HPDE6-E6E7 (cell line): ENCODE measurements around the gene LRRN4CL.
"Not testable (repeated sequence)": the region's sequence is repeated elsewhere in the genome, so short reads cannot be mapped to it uniquely, and the experiment has no call there.

Source experiments
- DNase-seq: peaks from one replicate; pipeline ENCODE4 v3.0.0; 2011; ENCODE audit warnings: missing footprints; ENCODE audit errors: extremely low spot score

LRRN4CL gene

DNA sequence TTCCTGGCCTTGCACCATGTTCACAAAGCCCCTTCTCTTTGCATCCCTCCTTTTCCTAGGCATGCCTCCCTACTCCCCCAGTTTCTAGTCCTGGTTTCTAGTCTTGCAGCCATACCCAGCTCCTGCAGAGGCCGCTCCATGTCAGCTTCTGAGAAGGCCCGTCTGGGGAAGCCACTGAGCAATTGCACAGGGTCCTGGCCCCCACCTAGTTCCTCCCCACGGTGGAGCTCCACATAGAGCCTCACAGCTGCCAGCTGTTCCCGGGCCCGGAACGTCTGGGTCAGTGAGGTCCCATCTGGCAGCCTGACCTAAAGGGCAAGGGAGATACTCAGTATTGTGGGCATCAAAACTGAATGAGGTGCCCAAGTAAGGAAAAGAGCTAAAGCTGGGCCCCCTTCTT lies 12.6 kb downstream of the LRRN4CL start:
- DNase-seq, result no peak

DNA sequence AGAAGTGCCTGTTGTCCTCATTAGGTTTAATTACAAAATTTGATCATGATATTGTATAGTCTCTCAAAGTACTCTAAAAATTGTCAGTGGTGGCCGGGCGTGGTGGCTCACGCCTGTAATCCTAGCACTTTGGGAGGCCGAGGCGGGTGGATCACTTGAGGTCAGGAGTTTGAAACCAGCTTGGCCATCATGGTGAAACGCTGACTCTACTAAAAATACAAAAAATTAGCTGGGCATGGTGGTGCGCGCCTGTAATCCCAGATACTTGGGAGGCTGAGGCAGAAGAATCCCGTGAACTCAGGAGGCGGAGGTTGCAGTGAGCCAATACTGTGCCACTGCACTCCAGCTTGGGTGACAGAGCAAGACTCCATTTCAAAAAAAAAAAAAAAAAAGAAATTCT lies 13.9 kb downstream of the LRRN4CL start:
- DNase-seq, result not testable (repeated sequence)

DNA sequence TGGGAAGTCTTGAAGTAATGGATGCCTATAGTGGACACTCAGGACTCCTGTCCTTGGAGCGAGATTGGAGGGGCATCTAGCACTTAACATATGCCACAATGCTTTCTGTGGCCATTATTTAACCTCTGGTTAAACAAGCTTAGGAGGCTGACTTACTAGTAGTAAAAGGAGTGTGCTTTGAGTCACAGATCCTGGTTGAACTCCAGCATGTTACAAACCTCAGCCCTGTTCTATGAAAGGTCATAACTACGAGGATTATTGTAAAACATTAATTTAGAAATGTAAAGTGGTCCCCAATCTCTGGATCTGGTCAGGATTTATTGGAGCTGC lies 16.2 kb downstream of the LRRN4CL start:
- DNase-seq, result no peak

DNA sequence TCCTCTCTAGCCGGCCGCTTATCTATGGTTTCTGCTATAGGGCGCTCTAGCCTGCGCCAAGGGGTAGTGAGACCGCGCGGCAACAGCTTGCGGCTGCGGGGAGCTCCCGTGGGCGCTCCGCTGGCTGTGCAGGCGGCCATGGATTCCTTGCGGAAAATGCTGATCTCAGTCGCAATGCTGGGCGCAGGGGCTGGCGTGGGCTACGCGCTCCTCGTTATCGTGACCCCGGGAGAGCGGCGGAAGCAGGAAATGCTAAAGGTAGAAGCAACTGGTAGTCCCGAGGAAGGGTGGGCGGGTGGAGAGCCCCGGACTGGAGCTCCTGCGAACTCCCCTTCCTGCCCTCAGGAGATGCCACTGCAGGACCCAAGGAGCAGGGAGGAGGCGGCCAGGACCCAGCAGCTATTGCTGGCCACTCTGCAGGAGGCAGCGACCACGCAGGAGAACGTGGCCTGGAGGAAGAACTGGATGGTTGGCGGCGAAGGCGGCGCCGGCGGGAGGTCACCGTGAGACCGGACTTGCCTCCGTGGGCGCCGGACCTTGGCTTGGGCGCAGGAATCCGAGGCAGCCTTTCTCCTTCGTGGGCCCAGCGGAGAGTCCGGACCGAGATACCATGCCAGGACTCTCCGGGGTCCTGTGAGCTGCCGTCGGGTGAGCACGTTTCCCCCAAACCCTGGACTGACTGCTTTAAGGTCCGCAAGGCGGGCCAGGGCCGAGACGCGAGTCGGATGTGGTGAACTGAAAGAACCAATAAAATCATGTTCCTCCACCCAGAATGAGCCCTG lies 17.5 kb downstream of the LRRN4CL start, which contains the start of the genes LBHD1 and UQCC3:
LBHD1 (minus strand) TSS at position 660 of the 782 bp plus-strand sequence. CDS start 2,236 bp downstream, outside the sequence.
UQCC3 (plus strand) TSS at position 66 of the 782 bp plus-strand sequence; CDS start at position 139, 73 bp downstream.
- peak; percentile 71 for DNase-seq

DNA sequence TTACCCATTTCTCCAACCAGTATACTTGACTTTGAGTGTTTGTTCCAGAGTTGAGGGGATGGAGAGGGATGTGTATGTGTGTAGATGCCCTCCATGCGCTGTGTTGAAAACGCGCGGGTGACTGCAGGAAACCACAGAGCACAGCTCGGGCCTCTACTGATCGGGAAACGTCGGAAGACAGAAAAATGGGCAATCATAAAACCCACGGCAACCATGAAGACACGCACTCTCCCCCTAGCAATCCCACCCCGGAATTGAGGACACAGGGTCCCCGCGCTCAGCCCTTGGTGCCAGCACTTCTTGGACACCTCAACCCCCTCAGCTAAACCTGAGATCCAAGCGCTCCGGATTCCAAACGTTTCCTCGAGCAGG lies 18.1 kb downstream of the LRRN4CL start:
- no peak for DNase-seq

DNA sequence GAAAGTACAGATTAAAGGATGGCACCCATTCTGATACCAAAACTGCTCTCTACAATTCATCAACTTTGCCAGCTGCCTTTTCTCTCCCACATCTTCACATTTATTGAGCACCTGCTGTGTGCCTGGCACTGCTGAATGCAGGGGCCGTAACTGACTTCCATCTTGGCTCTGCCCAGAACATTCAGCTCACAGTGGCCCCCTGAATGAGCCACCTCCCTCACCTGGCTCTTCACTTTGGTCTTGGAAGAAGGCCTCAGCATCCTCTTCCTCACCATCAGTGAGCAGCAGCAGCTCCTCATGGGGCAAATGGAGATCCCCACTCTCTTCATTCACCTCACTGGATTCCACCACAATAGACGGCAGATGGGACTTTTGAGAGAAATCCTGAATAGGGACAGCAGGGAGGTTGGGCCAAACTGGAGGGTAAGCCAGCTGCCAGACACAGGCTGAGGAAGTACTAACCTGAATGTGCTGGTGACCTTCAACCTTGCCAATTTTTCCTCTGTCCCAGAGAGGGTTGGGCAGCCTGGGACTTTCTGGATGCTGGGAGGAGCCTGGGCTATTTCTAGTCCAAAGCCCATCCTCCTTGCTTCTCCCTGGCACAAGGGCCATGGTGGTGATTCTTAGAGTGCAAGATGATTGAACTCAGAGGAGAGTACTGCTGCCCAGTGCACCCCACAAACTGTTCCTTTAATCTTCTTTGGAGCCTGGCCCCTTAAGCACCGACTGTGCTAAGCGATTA lies 19.7 kb downstream of the LRRN4CL start:
- DNase-seq, result no peak

DNA sequence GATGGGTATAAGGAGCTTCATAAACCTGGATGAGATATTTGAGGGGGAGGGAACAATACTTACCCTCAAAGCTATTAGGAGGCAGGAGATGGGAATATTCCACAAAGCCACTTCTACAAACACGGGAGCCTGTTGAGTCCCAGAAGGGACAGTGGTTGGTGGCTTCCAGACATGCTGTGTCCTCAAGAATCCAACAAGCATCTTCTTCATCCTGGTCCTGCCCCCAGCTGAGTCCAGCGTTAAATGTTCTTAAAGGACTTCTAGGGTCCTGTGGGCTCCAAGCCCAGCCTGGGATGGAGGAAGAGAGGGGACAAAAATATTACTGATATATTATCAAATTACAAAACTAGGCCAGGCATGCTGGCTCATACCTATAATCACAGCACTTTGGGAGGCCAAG lies 21.9 kb downstream of the LRRN4CL start:
- DNase-seq, result no peak

DNA sequence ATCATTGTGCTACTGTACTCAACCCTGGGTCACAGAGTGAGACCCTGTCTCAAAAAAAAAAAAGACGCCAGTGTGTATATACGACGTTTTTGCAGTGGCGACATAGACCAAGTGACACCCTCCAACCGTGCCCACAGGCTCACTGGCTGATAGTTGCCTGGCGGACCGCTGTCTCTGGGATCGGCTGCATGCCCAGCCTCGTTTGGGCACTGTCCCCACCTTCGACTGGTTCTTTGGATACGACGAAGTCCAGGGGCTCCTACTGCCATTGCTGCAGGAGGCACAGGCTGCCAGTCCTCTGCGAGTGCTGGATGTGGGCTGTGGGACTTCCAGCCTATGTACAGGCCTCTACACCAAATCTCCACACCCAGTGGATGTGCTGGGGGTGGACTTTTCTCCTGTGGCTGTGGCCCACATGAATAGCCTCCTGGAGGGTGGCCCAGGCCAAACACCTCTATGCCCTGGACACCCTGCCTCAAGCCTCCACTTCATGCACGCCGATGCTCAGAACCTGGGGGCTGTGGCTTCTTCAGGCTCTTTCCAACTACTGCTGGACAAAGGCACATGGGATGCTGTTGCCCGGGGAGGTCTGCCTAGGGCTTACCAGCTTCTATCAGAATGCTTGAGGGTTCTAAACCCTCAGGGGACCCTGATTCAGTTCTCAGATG lies 22.9 kb downstream of the LRRN4CL start:
- no peak for DNase-seq

DNA sequence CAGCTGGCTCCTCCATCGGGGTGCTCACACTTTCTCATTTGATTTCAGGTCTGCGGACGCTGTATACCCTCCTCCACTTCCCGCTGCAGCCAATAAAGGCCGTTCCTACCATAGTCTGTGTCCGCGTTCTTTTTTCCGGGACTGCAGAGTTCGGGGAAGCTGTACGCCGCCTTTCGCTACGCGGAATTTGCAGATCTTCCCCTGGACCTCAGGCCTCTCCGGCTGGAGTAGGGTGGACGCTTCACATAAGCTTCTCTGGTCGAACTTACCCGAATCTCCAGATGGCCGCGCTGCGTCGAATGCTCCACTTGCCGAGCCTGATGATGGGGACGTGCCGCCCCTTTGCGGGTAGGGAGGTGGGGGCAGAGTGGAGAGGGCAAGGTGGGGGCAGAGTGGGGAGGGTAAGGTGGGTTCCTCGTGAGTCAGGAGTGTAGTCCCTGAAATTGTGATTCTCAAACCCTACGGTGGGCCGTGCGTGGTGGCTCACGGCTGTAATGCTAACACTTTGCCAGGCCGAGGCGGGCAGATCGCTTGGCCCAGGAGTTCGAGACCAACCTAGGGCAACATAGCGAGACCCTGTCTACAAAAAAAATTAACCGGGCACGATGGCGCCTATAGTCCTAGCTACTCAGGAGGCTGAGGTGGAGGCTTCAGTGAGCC lies 23.6 kb downstream of the LRRN4CL start:
- peak; percentile 31 for DNase-seq

DNA sequence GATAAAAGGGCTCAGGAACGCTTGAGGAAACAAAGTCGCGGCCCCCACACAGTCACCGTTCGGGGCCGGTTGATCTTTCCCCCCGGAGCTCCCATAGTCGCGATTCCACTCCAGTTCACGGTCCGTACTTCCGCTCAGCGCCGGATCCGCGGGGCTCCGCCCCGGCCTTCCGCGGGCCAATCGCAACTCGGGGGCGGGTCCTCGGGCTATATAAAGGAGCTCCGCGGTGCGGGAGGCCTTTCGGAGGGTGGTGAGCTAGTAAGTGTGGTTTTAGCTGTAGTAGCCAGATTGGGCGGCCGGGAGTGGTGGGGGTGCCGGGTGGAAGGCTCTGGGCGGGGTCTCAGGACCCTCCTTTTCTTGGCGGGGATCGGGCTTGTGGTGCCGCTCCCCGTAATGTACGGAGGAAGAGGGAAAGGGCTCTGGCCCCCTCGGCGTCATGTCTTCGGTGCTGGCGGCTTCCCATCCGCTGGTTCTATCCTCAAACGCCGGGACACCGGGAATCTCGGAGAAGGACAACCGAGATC lies 24.2 kb downstream of the LRRN4CL start, which contains the start of the genes C11orf98 and CSKMT:
C11orf98 (minus strand) TSS at position 136 of the 524 bp plus-strand sequence; CDS start at position 95, 41 bp downstream.
CSKMT (plus strand) TSS at position 238 of the 524 bp plus-strand sequence. CDS start 568 bp downstream, outside the sequence.
- peak; percentile 93 for DNase-seq

DNA sequence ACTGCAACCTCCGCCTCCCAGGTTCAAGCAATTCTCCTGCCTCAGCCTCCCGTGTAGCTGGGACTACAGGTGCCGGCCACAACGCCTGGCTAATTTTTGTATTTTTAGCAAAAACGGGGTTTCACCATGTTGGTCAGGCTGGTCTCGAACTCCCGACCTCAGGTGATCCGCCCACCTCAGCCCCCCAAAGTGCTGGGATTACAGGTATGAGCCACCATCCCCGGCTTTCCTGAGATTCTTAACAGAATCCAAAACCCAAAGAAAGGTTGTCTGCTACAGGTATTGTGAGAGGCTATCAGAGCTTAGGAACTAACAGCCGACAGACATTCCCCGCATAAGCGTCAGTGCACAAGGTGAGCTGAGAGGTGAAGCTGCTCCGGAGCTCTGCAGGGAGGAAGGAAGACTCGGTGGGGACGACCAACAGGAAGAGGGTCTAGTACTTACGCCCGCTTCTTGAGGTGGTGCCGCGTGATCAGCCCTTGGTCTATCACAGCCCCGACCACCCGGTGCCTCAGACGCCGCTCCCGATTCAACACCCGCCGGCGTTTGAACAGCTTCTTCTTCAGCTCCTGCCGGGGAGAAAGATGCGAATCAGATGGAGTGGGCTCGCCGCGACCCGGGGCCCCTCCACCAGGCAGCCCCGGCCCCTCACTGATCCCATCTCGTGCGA lies 24.8 kb downstream of the LRRN4CL start:
- peak; percentile 55 for DNase-seq

DNA sequence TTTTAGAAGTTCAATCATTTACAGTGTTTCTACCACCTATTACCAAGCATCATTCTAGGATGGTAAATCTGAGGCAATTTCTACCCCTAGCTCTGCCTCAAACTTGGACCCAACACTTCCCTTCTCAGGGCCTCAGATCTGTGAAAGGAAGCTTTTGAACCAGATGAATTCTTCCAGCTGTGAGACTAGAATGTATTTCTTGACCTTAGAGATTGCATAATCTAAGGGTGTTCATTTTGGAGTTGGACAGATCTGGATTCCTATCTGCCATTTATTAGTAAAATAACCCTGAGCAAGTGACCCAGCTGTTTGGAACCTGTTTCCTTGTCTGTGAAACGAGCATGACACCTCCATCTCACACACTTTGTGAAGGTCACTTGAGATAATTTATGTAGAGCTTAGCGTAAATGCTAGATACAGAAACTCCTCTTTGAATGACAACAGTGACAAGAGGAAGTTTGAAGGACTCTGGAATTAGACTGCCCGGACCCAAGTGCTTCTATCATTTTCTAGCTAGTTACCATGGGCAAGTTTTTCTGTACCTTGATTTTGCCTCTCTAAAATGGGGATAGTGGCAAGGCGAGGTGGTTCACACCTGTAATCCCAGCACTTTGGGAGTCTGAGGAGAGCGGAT lies 32.4 kb downstream of the LRRN4CL start:
- DNase-seq, result no peak

DNA sequence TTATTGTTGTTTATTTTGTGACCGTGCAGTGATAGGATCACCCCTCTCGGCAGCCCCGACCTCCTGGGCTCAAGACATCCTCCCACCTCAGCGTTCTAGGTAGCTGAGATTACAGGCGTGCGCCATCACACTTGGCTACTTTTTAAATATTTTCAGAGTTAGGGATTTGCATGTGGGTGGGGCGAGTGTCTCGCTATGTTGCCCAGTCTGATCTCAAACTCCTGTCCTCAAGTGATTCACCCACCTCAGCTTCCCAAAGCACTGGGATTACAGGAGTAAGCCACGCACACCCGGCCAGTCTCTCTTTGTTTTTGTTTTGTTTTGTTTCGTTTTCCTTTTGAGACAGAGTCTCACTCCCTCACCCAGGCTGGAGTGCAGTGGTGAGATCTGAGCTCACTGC lies 35.0 kb downstream of the LRRN4CL start:
- no peak for DNase-seq

DNA sequence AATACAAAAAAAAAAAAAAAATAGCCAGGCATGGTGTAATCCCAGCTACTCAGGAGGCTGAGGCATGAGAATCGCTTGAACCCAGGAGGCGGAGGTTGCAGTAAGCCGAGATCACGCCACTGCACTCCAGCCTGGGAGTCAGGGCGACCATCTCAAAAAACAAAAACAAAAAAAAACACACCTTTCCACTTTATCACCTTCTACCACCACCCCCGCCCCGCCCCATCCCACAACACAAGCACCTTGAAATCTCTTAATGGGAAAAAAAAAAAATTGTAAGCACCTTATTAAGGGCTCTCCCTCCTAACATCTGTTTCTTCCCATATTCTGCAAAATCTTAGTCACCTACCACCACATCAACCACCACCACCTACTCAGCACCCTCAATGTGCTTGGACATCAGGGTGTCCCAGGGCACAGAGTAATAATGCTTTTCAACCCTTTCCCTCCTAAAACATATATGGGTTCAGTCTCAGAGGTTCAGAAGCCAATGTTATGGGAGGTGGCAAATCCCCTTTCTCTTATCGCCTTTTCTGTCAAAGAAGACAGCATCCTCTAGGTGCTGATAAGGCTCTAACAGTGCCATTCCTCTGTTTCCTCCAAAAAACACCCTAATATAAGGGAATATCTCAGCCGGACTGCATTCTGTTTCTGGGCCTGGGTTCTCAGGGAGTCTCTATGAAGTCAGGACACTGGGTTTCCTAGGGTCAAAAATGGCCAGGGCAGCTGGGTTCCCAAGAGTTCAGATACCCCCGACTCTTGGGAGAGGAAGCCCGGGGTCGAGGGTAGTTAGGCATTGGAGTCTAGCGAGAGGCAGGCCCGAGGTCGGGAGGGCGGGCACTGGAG lies 36.9 kb downstream of the LRRN4CL start:
- no peak for DNase-seq

DNA sequence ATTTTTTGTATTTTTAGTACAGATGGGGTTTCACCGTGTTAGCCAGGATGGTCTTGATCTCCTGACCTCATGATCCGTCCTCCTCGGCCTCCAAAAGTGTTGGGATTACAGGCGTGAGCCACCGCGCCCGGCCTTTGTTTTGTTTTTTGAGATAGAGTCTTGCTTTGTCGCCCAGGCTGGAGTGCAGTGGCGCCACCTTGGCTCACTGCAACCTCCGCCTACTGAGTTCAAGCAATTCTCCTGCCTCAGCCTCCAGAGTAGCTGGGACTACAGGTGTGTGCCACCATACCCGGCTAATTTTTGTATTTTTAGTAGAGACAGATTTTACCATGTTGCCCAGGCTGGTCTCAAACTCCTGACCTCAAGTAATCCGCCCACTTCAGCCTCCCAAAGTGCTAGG lies 39.0 kb downstream of the LRRN4CL start:
- DNase-seq, result not testable (repeated sequence)

DNA sequence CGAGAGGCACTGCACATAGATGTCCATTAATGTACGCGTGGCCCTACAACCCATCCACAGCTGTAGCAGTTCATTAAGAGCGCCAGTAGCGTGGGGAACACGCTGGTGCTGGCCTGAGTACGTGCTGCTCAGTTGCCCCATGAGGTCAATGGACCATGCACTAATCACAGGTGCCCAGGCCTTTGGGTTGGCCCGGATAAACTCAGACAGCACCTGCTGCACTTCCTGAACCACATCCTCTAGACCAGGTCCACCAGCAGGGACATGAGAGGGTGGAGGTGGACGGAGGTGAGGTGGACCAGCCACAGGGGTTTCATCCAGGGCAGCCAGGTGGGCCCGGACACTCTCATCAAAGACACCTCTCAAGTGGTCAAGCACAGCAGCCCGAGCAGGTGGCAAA lies 39.8 kb downstream of the LRRN4CL start:
- DNase-seq, result no peak

DNA sequence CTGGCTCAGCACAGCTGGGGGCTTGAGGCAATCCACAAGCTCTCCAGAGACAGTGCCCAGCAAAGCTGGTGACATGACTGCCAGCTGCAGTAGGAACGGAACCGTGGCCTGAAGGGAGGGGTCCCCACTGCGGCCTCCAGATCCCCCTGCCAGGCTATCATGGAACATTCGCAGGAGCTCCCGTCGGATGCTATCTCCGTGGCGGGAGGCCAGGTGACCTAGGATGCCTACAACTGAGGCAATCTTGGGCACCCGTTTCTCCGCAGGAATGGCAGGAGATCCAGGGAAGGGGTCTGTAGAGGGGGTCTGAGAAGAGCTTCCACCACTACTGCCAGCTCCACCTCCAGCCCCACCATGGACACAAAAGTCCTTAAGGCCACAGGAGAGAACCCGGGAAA lies 40.4 kb downstream of the LRRN4CL start:
- no peak for DNase-seq

DNA sequence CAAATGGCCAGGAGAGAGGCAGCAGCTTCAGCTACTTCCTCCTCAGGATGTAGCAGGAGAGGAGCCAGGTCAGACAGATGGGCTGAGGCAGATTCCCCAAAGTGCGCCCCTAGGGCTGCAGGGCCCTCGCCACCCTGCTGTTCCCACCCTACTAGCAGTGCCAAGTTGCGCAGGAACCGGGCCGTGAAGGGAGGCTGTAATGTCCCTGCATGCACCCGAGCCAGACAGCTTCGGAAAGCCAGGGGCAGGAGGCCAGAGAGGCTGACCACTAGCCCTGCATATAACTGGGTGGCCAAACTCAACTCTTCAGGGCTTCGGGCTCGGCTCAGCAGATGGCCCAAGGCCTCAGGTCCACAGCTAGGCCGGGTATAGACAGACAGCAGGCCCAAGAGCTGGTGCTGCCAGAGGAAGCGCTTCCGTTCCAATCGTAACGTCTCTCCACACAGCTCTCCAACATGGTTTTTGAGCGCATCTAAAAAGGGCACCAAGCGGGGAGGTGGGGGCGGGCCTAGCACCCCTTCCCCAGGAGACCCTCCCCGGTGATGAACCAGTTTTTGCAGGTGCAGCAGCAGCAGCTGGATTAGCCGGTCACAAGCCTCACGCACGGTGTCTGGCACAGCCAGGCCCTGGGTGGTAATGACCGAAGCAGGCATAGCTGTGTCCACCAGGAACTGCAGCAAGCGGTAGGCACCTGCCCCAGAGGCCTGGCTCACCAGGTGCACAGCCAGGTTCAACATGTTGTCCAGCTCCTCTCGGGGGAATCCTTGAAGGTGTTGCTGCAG lies 41.0 kb downstream of the LRRN4CL start:
- DNase-seq, result no peak

DNA sequence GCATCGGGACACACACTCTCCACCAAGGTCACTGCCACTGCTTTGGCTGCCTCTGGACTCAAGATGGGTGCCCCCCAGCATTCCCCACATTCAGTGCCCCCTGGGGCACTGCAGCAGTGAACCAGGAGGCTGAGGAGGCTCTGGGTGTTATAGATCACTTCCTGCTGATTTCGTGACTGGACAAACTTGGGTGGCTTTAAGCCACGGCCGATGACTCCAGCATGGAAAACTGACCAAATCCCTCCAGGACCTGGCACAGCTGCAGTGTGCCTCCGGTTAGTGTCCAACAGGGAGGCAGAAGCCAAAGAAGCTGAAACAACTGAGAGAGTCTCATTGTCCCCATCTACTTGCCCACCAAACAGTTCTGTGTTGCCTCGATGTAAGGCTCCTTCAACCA lies 41.7 kb downstream of the LRRN4CL start:
- DNase-seq, result no peak
